Hippocampal formation (tissue), 2 donors: ENCODE results near the gene RCL1.
"Not testable (repeated sequence)": the region's sequence is repeated elsewhere in the genome, so short reads cannot be mapped to it uniquely, and the experiment has no call there.

Experiments used
- DNase-seq, 2 donors: peaks; one replicate each; lab custom pipeline; 2025; lab: John Stamatoyannopoulos, UW

RCL1 gene

DNA sequence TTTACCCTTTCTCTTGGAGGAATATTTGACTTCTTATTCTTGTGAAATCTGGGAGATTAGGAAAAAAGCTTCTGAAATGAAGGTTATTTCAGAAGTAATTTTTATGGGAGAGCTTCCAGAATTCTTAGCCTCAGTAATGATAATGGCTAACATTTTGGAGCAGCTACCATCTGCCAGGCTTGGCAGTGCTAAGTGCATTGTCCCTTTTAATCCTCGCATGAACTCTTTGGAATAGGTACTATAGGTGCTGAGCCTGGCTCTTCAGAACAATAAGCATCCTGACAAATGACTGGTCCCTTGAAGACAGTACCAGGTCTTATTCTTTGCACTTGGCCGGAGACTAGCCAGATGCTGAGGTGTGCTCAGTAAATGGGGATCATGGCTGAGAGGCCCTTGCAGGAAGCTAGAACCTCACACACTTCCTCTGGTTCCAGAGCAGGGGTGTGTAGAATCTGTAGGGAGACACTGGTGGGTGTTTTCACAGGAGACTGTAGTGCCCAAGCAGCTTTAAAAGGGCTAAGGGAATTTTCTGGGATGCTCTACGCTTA is 90.7 kb downstream of the RCL1 start:
- DNase-seq = no peak

DNA sequence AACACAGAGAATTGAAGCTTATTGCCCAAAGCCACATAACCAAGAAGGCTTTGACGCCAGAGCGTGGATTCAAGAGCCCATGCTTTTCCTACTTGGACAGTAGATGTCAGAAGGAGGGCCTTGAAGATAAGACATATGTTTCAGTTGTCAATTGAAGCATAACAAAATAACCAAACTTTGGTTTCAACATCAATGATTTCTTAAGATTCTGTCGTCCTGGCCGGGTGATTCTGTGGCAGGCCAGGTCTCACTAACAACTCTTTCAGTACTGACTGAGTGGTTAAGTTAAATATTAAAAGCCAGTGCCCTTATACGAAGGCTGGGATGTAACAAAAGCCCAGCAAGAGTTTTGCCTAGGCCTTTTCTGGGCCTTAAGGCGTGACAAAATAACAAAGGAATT is 94.0 kb downstream of the RCL1 start:
- DNase-seq = no peak

DNA sequence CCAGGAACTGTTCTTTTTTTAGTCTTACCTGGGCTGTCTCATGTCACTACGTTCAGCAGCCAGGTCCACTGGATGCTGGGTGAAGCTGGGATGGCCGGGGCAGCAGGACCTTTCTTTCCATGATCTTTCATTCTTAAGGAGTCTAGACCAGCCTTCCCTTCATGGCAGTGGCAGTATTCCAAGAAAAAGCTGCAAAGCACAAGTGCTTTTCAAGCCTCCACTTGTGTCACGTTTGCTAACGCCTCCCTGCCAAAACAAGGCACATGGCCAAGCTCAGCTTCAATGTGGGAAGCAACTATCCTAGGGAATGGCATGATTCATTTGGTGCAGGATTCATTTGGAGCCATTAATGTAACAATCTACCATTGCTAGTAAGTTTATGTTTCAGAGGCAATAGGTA is 94.8 kb downstream of the RCL1 start:
- no peak for DNase-seq

GRCh38 chr9:4890242-4890641 is 97.5 kb downstream of the RCL1 start:
- no peak for DNase-seq

DNA sequence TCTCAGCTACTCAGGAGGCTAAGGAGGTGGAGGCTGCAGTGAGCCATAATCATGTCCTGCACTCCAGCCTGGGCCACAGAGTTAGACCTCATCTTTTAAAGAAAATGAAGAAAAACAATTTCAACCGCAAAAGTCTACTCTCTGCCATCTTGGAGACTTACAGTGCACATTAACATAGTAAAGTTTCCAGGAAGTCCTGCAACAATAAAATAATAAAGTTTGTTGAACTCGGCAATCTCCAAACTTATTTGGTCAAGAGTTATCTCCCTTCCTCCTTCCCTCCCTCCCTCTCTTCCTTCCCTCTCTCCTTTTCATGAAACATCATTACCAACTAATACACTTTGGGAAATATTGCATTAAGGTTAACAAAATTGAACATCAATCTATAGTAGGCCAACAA is 98.2 kb downstream of the RCL1 start:
- no peak for DNase-seq

GRCh38 chr9:4891674-4892073 is 98.9 kb downstream of the RCL1 start:
- DNase-seq = no peak

GRCh38 chr9:4892501-4893194 is 99.9 kb downstream of the RCL1 start:
- DNase-seq = no peak

DNA sequence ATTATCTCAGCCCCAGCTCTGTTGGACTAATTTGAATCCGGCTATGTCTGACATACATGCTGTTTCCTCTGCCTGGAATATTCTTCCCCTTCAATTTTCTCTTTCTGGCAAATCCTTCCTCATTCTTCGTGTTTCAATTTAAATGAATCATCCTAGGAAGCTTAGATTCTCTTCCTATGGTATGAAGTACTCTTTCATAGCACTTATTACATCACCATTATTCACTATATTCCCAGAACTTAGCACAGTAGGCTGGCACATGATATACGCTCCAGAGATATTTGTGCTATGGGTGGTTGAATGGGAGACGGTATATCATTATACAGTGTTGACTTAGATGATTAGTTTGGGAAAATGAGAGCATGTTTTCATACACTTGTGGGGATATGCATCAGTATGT is 101.3 kb downstream of the RCL1 start:
- no peak for DNase-seq

- not testable (repeated sequence) for DNase-seq
Observed at GRCh38 chr9:4899853-4900252, 107.1 kb downstream of the RCL1 start.

GRCh38 chr9:4901401-4902134 is 108.8 kb downstream of the RCL1 start:
- not testable (repeated sequence) for DNase-seq

DNA sequence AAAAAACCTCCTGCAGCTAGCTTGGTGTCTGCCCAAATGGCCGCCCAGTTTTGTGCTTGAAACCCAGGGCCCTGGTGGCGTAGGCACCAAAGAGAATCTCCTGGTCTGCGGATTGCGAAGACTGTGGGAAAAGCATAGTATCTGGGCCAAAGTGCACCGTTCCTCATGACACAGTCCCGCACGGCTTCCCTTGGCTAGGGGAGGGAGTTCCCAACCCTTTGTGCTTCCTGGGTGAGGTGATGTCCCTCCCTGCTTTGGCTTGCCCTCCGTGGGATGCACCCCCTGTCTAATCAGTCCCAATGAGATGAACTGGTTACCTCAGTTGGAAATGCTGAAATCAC is 109.4 kb downstream of the RCL1 start:
- no peak for DNase-seq

GRCh38 chr9:4904322-4905134 is 111.8 kb downstream of the RCL1 start:
- no peak for DNase-seq

GRCh38 chr9:4905135-4905490 is 112.4 kb downstream of the RCL1 start:
- DNase-seq = no peak
